SKM-1 (cell line): Measurements from ENCODE around the gene HOPX.
"Not testable (repeated sequence)": the region's sequence is repeated elsewhere in the genome, so short reads cannot be mapped to it uniquely, and the experiment has no call there.

ENCODE experiments used
- DNase-seq: peaks from one replicate; lab custom pipeline; 2025; ENCODE audit not compliant: unreplicated experiment; lab: John Stamatoyannopoulos, UW

HOPX gene

GRCh38 chr4:56689201-56689969, 8.3 kb upstream of the HOPX start:
- no peak for DNase-seq

- no peak for DNase-seq
Measured at GRCh38 chr4:56688094-56688647, 7.1 kb upstream of the HOPX start.

- no peak for DNase-seq
Measured at GRCh38 chr4:56686537-56687231, 5.6 kb upstream of the HOPX start.

- no peak for DNase-seq
Measured at GRCh38 chr4:56684320-56685050, 3.4 kb upstream of the HOPX start.

- DNase-seq = no peak
Measured at GRCh38 chr4:56683455-56683854, 2.4 kb upstream of the HOPX start.

DNA sequence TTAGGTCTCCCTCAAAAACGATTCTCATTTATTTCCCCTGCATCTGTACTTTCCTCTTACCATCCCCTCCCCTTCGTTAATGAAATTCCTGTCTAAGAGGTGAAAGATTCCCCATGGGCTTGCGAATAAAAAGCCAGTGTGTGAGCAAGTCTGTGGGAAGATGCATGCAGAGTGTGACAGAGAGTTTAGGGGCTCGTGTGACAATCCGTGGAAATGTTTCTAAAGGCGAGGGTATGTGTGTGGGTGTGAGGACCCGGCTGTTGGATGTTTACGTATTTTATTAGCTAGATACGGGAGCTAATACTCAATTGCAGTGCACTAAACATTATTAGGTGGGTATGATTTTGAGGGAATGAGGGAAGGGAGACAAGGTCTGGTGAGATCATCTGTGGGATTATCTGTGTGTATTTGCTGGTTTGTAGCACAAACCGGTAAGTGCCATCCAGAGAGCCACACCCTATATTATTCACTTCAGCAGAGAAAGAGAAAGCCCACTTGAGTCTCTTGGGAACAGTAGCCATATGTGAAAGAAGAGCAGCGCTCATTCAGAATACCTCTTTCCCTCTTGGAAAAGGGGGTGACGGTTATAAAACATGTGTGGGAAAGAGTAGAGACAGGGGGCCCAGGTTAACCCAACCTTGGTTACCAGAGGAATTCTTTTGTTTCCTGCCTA, 893 bp upstream of the HOPX start:
- DNase-seq = no peak

DNA sequence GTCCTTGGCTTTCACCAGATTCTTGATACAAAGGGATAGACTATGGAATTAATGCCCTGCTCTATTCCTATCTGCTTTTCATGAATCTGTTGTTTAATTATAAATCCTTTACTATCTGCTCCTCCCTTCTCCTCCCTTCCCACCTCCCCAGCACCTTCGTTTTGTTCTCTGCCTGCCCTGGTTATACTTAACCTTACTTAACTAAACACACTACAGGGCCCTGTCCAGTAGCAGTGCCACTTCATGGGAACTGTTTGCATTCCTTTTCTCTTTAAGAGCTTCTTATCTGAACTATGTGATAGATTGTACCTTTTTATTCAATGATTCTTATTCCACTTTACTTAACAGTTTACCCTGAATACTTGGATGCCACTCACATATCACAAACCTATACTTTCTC, 830 bp downstream of the HOPX start:
- no peak for DNase-seq

DNA sequence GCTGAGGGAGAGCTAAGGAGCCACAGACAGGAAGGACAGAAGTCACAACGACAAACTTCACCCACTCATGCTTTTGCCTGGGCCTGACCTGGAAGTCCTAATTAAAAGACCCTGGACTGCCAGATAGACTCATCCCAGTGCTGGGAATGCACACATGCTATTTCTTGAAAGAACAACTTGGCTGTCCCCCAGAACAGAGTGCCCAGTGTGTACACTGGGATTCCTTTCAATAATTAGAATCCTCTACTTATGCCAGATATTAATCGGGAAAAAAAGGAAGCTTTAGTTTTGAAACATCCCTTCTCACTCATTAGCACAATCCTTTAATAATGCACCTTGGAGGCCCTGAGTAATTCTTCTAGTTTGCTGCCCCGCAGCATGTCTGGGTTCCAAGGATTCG, 3.4 kb downstream of the HOPX start:
- no peak for DNase-seq

GRCh38 chr4:56674984-56675383, 6.1 kb downstream of the HOPX start:
- no peak for DNase-seq

DNA sequence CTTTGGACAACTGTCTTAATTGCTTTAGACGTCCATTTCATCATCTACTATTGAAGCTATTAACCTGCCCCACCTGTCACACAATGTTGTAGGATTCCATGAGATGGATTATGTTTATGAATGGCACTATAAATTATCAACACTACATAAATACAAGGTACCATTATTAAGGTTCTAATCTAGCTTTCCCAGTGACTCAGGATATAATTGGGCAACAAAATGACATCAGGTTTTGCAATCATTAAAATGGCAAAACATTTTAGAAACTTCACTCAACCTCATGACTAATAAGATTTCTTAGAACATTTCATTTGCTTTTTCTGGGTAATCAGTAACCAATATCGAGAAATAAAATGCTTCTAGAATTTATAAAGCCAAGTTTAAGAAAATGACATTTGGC, 9.2 kb downstream of the HOPX start:
- no peak for DNase-seq

DNA sequence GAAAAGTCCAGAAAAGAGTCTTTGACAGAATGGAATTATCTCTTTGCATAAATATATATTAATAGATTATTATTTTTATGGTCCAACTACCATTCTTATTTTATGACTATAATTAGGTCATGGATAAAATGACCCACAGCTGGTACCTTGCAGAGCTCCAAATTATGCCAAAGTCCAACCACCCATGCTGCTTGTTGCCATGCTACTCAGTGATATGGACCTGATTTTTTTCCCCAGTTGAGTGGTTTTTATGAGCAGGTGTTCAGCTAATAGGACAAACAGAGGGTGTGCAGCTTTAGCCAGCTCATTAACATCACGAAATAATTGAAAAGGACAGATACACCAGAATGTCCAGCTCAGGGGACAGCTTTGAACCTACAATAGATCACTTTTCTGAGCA, 9.7 kb downstream of the HOPX start:
- DNase-seq = no peak

GRCh38 chr4:56668267-56668666, 12.8 kb downstream of the HOPX start:
- no peak for DNase-seq

DNA sequence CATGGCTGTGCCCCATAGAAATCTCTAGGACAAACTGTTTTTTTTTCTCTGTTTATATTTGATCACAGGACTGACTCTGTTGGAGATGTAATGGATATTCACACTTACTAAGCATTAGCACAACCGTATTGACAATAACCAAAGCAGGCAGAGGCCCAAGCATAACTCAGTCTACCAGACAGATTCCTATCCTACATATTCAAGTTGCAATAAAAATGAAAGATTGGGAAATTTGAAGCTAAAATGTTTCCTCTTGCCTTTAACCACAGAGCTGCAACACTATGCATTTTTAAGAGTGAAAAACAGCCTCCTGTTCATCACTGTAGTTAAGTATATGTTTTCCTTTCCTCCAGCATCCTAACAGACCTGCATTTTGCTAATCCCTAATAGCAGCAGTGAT, 13.7 kb downstream of the HOPX start:
- DNase-seq = not testable (repeated sequence)

- DNase-seq = no peak
Measured at GRCh38 chr4:56666279-56666678, 14.8 kb downstream of the HOPX start.

GRCh38 chr4:56665781-56666180, 15.3 kb downstream of the HOPX start:
- no peak for DNase-seq

DNA sequence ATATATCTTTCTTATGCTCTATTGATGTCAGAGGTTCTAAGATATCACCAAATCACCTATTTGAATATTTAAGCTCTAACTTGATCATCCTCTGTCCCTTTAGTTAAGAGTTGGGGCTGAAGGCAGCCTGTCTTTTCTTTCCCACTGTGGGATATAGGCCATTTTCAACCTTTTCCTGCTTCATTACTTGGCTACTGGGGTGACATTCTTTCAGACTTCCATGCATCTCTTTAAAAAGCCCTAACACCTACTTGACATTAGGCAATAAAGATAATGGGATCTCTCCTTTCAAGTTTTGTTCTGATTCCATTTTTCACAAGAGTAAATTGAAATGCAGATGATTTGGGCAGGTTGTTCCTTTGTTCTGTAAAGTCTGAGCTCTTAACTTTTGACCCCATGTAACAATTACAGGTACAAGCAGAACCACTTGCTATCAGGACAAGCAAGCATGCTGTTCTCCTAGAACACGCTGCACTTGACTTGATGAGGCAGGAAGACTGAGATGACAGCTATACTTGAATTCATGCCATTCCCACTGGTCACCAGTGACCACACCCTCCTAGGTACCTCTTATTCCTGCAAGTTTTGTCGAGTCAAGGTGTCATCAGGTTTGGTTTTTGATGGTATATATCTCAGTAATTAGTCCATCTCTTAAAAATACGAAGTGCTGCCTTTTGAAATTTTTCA, 18.2 kb downstream of the HOPX start:
- DNase-seq = no peak

GRCh38 chr4:56659946-56660345, 21.1 kb downstream of the HOPX start:
- DNase-seq = no peak

GRCh38 chr4:56658528-56658927, 22.6 kb downstream of the HOPX start:
- no peak for DNase-seq

DNA sequence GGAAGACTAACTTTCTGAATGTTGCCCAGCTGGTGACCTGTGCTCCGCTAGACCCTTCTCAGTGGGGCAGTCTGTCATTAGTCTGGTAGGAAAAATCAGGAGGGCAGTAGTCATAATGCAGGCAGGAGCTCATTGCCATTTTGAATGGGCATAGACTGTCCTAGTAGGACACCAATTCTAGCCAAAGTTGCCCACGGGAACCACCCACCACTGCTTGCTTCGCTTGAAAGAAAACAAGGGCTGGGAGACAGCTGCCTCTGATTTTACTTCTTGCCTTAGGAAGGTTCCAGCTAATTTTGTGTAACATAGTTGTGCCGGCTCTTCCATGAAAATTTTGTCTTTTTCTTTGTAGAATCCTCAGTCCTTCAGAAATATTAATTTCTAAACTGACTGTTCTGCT, 23.3 kb downstream of the HOPX start:
- no peak for DNase-seq

GRCh38 chr4:56657128-56657527, 24.0 kb downstream of the HOPX start:
- DNase-seq = no peak

GRCh38 chr4:56656346-56656643, 24.8 kb downstream of the HOPX start:
- DNase-seq = no peak
